Skeletal muscle cell (primary cell): Measurements from ENCODE around the gene CCDC102A.
A peak's percentile ranks its signal among the peaks of the same experiment; 100 is the strongest.

Source experiments
- DNase-seq: peaks from one replicate; pipeline ENCODE4 v3.0.0-alpha.2; 2010; ENCODE audit warnings: low read depth
- H3K4me3 ChIP-seq: 2 replicates; pipeline ENCODE4 v1.5.1; 2011; ENCODE audit warnings: low read depth, mild to moderate bottlenecking, control low read depth, low read length, moderate library complexity

CCDC102A gene

DNA sequence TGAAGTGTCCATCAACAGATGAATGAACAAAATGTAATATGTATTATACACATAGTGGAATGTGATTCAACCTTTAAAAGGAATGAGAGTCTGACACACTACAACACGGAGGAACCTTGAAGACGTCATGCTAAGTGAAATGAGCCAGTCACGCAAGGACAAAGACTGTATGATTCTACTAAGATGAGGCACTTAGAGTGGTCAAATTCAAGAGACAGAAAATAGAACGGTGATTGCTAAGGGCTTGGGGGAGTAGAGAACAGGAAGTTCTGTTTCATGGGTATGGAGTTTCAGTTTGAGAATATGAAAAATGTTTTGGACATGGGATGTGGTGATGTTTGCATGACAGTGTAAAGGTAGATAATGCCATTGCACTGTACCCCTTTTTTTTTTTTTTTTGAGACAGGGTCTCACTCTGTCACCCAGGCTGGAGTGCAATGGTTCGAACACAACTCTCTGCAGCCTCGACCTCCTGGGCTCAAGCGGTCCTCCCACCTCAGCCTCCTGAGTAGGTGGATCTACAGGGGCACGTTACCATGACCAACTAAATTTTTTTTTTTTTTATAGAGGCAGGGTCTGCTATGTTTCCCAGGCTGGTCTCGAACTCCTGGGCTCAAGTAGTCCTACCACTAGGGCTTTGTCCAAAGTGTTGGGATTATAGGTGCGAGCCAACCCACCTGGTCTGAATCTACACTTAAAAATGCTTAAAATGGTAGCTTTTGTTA lies 2.9 kb upstream of the CCDC102A start:
- DNase-seq = no peak
- no peak overlapping the region for H3K4me3 ChIP-seq

- H3K4me3 ChIP-seq = no peak overlapping the region
- no peak for DNase-seq
These were observed 1.9 kb upstream of the CCDC102A start for GRCh38 chr16:57538235-57538721.

DNA sequence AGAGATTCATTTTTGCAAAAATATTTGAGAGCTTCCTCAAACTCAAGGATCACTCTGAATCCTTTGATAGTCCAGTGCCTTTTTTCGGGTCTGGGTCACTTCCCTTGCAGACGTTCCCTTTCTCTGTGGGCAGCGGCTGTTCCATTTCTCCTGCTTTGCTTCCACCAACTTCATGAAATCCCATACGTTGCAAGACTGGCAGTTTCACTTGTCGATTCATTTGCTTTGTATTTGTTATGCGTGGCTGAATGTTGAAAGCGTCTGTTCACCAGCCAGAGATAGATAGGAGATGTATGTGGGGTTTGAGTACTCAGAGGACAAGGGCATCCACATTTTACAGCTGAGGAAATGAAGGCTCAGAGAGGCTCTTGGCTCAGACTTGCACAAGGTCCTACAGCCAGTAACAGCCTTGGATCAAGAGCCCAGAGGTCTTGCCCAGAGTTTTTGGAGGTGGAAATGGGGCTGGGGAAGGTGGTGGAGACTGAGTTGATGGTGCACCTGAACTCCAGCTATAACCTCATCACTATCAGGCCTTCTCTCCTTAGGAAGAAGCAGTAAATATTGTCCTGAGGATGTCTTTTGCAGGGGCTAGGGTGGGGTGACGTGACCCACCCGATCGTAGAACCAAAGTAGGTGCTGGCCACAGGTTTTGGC lies 1.3 kb upstream of the CCDC102A start:
- no peak overlapping the region for H3K4me3 ChIP-seq
- no peak for DNase-seq

DNA sequence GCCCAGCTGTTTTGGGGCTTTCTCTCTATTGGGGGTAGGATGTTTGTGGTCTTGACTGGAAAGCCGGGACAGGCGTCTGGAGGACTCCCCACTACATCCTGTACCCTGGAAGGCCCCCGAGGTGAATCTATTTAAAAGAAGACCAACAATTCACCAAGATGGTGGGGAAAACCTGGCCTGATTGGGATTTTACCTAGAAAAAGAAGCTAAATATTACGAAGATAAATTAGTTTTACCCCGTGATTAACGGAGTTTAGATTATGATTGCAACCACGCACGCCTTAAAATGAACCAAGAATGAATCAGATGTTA lies 779 bp upstream of the CCDC102A start:
- H3K4me3 ChIP-seq = peak overlapping the region; percentile 81
- DNase-seq = no peak

DNA sequence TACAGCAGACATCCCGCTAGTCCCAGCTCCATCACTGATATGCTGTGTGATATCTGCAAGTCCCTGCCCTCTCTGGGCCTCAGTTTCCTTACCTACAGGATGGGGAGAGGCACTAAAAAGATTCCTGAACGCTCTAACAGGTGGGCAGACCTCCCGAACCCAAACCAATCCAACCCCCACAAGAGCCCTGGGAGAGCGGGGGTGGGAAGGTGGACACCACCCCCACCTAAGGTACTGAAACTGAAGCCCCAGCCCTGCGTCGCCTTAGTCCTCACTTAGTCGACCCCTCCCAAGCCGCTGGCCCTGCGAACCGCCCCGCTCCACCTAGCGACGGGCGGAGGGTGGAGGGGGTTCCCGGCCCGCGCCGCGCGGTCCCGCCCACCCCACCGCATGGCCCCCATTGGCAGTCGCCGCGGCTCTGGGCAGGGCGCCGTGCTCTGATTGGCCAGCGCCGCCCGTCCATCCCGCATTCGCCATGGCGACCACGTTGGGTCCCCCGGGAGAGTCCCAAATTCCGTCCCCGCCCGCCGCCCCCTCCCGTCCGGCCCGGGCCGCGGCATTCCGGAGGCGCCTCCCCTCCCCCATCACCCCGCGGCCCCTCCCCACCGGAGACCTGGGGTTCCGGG lies 578 bp downstream of the CCDC102A start:
- peak; percentile 58 for DNase-seq
- peak overlapping the region; percentile 81 for H3K4me3 ChIP-seq

GRCh38 chr16:57534881-57535658 lies 1.3 kb downstream of the CCDC102A start:
- H3K4me3 ChIP-seq = peak overlapping the region; percentile 81
- DNase-seq = no peak

GRCh38 chr16:57534337-57534880 lies 2.0 kb downstream of the CCDC102A start:
- no peak overlapping the region for H3K4me3 ChIP-seq
- DNase-seq = no peak

DNA sequence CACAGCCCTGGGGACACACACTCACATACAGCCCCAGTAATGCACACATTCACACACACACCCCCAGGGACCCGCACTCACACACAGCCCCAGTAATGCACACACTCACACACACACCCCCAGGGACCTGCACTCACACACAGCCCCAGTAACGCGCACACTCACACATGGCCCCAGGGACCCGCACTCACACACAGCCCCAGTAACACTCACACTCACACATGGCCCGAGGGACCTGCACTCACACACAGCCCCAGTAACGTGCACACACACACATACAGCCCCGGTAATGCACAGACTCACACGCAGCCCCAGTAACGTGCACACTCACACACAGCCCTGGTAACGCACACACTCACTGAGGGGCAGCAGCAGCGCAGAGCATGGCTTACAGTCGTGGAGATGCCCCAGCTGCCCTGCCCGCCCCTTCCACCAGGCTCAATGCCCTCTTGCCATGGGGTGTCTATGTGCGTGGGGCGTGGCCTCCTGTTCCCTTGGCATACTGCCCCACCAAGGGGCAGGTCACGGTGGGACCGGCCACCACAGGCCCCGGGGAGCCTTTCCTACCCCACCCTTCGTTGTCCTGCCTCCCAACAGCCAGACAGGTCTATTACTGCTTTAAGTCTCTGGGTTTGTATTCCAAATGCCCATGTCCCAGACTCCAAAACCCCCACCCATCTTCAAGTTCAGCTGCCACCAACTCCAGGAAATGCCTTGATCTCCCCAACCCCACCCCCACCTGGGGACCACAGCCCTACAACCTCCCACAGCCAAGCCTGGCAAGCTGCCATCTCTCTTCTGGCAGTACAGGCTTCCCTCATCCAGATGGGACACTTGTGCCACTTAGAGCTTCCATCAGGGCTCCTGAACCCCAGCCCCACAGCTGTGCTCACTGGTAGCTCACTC lies 2.7 kb downstream of the CCDC102A start:
- DNase-seq = no peak
- H3K4me3 ChIP-seq = no peak overlapping the region

DNA sequence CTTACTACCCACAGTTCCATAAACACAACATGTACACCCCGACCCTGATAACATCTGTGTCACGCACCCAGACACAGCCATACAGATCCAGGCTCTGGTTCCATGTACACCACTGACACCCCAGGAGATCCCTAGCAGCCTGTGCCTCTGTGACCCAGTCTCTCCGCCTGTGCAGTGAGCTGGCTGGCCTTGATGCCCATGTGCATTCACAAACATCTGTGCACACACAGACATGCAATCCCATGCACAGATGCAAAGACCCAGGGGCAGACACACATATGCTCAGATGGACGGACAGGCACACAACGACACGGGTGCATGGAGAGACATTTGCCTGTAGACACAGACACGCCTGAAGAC lies 4.1 kb downstream of the CCDC102A start:
- no peak for DNase-seq
- no peak overlapping the region for H3K4me3 ChIP-seq

DNA sequence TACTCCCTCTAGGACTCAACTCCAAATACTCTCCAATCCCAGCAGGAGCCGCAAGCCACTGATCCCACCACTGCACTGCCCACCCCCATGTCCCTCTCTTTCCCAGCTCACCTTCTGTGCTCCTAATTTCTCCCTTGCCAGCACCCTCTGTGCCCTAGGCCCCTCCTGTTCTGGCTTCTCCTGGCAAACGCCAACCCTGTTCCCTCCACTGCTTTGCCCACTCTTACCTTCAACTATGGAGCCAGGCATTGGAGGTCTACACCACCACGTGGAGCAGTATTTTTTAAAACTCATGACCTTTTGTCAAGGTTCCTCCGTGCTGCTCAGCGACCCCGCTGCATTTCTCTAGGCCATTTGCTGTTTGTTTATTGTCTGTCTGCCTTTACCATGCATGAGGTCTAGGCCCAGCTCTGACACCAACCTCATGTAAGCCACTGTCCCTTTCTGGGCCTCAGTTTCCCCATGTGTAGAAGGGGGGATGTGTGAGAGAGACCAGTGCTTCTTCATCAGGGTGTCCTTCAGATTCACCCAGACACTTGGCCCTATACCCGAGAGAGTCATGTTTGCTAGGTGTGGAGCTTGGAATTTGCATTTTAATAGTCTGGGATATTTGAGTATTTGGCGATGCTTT lies 4.6 kb downstream of the CCDC102A start:
- no peak overlapping the region for H3K4me3 ChIP-seq
- DNase-seq = no peak

DNA sequence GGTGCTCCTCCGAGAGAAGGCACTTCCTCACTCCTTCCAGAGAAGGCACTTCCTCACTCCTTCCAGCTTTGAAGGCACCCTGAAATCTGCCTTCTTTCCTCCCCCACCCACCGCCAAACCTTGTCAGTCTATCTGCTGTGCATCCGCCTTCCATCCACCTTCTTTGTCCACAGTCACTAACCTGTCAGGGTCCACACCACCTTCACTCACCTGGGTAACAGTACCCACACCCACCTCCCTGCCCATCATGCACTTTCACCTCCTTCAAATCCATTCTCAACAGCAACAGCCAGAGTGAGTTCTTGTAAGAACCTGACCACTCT lies 5.2 kb downstream of the CCDC102A start:
- H3K4me3 ChIP-seq = no peak overlapping the region
- no peak for DNase-seq

DNA sequence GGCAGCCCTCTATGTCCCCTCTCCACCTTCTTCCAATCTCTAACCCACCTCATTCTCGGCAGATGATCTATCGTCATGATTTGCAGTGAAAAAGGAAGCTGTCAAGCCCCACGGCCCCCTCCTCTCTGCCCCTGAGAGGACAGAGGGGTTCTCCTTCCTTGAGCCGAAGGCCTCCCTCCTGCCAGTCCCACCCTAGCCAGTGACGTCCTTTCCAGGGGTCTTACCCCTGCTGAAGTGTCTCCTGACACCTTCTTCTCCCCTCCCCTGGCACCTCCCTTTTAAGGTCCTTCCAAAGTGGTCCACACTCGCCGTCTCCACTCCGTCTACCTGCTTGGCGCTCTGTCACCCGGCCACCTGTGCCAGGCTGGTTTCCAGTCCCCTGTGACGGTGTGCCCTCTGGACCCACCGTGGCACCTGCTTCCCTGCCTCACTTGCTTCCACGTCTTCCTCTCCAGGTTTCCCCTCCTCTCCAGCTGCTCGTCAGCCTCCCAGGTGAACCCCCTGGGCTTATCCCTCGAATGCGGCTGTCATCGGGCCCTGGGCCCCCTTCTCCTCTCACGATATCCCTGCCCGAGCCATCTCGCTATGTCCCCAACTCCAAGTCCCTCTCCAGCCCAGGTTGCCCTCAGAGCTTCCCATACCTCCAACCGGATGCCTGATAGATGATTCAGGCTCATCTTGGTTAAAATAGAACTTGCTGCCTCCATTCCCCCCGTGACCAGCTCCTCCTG lies 5.7 kb downstream of the CCDC102A start:
- DNase-seq = no peak
- no peak overlapping the region for H3K4me3 ChIP-seq

GRCh38 chr16:57530104-57530521 lies 6.3 kb downstream of the CCDC102A start:
- H3K4me3 ChIP-seq = no peak overlapping the region
- peak; percentile 31 for DNase-seq

- no peak for DNase-seq
- H3K4me3 ChIP-seq = no peak overlapping the region
These were observed 6.8 kb downstream of the CCDC102A start for GRCh38 chr16:57529391-57530103.

DNA sequence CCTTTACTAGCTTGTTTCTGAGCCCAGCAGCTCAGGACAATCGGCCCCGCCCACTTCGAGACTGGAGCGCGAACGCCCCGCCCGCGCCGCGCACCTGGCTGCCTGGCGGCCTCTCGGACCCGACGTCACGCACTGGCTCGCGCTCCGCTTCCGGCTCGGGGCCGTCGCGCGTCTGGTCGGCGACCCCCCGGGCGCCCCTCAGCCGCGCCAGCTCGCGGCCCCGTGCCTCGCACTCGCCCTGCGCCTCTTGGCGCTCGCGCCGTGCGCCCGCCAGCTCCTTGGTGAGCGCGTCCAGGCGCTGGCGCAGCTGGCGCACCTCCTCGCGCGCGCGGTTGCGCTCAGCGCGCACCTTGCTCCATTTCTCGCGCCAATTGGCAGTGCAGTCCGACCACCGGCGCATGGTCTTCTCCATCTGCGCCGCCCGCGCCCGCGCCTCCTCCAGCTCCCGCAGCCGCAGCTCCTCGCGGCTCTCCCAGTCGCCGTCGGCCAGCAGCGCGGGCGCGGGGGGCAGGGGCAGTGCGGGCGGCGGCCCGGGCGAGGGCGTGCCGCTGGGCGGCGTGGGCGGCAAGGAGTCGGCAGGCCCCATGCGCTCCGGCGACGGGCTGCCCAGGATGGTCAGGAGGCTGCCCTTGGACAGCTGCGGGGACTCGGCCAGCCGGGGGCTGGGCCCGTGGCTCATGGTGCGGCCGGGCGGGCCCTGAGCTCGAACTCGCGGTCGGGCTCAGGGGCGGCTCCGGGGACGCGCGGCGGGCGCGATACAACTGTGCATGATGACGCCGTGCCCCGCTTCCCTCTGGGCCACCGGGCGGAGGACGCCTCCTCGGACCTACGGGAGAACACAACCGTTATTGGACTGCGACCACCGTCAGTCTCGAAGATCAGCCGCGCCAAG lies 7.6 kb downstream of the CCDC102A start:
- H3K4me3 ChIP-seq = no peak overlapping the region
- no peak for DNase-seq

DNA sequence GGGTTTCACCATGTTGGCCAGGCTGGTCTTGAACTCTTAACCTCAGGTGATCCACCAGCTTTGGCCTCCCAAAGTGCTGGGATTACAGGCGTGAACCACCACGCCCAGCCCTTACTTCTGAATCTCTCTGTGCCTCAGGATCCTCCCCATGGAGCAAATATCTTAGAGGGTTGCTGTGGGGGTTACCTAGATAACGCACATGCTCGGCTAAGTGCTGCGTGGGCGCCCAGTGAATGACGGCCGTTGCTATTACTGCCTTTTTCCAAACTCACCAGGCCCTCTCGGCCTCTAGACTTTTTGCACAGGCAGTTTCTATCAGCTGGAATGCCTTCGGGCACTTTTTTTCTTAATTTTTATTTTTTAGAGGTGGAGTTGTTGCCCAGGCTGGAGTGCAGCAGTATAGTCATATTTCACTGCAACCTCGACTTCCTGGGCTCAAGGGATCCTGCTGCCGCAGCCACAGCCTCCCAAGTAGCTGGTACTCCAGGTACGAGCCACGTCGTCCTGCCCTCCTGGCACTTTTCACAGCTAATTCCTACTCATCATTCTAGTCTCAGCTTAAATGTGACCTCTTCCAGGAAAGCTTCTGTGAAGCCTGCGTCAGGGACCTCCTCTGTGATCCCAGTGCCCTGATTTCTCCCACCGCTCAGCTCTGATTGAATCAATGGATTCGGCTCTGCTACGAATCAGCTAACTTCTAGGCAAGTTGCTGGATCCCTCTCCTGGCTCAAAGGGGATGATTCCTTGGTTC lies 8.6 kb downstream of the CCDC102A start:
- H3K4me3 ChIP-seq = no peak overlapping the region
- no peak for DNase-seq
